Brain microvascular endothelial cell (primary cell): ENCODE results near the gene LDB2.

Experiments
- DNase-seq: peaks from one replicate; pipeline ENCODE4 v3.0.0-alpha.2; 2020
- H3K27ac ChIP-seq: fragments of 250-450 bp; sonication (Bioruptor Pico); 2 replicates; pipeline ENCODE4 v1.5.1; 2020; ENCODE audit warnings: mild to moderate bottlenecking, moderate library complexity
- H3K27me3 ChIP-seq: fragments of 250-450 bp; sonication (Bioruptor Pico); replicated peaks from 2 replicates; pipeline ENCODE4 v1.5.1; 2020; ENCODE audit warnings: mild to moderate bottlenecking
- H3K36me3 ChIP-seq: fragments of 250-450 bp; sonication (Bioruptor Pico); replicated peaks from 2 replicates; pipeline ENCODE4 v1.5.1; 2020; ENCODE audit warnings: mild to moderate bottlenecking
- H3K4me3 ChIP-seq: 2 replicates; pipeline ENCODE4 v1.5.1; 2011; ENCODE audit warnings: low read depth, mild to moderate bottlenecking, control low read depth, low read length, moderate library complexity
- in situ Hi-C: cut with HindIII; loops from 2 replicates; pipeline ENCODE4 v1.10.0; 2017; ENCODE audit warnings: low sequenced_read_pairs, low pct_ligation_motif_present
- TF ChIP-seq, protein P1 (sequence below): IDR thresholded peaks from 2 replicates; pipeline ENCODE4 v1.5.1; 2011; ENCODE audit warnings: low read depth, mild to moderate bottlenecking, moderate library complexity, low read length, control low read depth, inconsistent platforms; ENCODE audit errors: missing control alignments

LDB2 gene

DNA sequence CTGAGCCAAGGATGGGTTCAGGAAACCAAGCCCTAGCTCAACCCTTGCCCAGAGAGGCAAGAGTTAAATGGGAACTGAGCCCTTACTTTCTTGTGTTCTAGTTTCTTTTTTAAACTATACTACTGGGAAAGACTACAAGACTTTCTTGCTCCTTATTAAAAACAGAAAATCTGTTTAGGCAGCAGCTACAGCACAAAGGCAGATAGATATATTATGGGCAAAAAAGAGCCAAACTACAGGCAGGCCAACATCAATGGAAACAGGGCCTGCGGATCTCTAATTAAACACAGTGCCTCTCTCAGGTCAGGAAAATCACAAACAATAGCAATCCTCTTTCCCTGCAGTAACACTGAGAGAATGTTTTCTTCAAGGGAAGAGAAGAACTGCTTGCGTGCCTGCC is 226.0 kb downstream of the LDB2 start:
- no peak for DNase-seq
- no peaks in the 10 kb centered on the region for H3K36me3 ChIP-seq
- no peak overlapping the region for H3K4me3 ChIP-seq
- H3K27ac ChIP-seq: no peak overlapping the region
- no peaks in the 10 kb centered on the region for H3K27me3 ChIP-seq
- in situ Hi-C loops: no loop called here
- TF ChIP-seq, protein P1, sequence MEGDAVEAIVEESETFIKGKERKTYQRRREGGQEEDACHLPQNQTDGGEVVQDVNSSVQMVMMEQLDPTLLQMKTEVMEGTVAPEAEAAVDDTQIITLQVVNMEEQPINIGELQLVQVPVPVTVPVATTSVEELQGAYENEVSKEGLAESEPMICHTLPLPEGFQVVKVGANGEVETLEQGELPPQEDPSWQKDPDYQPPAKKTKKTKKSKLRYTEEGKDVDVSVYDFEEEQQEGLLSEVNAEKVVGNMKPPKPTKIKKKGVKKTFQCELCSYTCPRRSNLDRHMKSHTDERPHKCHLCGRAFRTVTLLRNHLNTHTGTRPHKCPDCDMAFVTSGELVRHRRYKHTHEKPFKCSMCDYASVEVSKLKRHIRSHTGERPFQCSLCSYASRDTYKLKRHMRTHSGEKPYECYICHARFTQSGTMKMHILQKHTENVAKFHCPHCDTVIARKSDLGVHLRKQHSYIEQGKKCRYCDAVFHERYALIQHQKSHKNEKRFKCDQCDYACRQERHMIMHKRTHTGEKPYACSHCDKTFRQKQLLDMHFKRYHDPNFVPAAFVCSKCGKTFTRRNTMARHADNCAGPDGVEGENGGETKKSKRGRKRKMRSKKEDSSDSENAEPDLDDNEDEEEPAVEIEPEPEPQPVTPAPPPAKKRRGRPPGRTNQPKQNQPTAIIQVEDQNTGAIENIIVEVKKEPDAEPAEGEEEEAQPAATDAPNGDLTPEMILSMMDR: no peak

DNA sequence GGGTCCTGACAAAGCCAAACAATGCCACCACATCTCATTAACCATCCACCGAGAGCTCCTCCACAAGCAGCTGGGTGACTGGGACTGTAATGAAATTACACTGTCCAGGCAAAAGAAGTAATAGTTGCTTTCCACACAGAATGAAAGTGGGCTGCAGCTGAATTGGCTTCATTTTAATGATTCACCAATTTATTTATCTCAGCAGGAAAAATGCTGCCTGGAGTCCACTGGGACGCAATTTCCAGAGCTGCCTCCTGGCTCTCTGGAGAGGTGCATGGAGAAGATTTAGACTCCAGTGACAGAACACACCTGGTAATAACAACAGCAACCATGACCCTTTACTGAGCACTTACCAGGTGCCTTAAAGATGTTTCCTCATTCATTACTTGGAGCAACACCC is 226.7 kb downstream of the LDB2 start:
- H3K27ac ChIP-seq: no peak overlapping the region
- no peaks in the 10 kb centered on the region for H3K36me3 ChIP-seq
- H3K27me3 ChIP-seq: no peaks in the 10 kb centered on the region
- no peak for DNase-seq
- in situ Hi-C loops: no loop called here
- TF ChIP-seq, protein P1: no peak
- H3K4me3 ChIP-seq: no peak overlapping the region

DNA sequence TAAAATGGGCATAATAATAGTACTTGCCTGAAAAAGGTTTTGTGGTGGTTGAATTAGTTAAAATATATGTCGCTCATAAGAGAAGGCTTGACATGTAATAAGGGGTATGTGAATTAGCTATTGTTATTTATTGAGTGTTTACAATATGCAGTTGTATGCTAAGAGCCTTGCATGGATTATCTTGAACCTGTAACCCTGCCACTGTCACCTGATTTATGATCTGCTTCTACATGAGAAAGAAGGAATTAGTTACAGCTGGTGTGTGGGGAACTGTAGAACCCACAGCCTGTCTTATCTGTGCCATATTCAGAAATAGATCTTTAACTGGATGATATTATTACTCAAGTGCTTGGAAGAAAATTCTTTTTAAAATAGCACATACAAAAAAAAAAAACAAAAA is 227.7 kb downstream of the LDB2 start:
- no peak overlapping the region for H3K4me3 ChIP-seq
- in situ Hi-C loops: no loop called here
- TF ChIP-seq, protein P1: no peak

DNA sequence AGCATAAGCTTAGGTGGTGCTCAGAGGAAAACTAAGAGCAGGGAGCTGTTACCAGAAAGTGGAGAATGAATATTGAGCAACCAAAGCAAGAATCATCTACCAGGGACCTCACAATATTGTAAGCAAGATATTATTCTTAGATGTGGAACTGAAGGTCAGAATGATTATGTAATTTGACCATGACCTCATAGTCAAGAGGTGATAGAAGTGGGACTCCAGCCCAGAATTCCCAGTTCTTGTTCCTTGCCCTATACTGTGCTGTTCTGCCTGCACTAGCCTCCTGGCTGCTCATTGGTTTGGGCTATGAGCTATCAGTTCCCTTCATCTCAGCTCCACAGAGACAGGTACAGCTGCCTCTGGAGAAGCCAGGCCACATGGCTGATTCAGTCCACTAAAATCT is 229.4 kb downstream of the LDB2 start:
- in situ Hi-C loops: no loop called here
- Histone ChIP-seq H3K27me3 (no peaks in the 10 kb centered on the region), H3K36me3 (no peaks in the 10 kb centered on the region), H3K4me3 (no peak overlapping the region), H3K27ac (no peak overlapping the region)
- TF ChIP-seq, protein P1: no peak
- DNase-seq: no peak

More for the DNA sequence above, 227.7 kb downstream of the LDB2 start:
- Histone ChIP-seq H3K27me3 (no peaks in the 10 kb centered on the region), H3K27ac (no peak overlapping the region), H3K36me3 (no peaks in the 10 kb centered on the region)
- no peak for DNase-seq

DNA sequence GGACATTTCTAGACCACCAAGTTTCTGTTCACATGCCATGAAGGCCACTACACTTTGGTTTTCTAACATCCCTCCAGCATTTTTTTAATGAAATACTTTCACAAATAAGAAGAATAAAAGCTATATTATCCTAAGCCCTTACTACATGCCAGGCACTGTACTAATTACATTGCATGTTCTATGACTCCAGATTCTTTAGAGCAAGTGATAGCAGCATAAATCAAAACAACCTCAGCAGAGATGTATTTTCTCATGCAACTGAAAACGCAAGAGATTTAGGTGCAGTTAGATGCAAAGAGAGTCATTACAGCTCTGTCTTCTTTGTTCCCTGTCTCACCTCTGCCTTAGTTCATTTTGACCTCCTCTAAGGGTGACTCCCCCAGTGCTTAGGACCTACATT is 230.0 kb downstream of the LDB2 start:
- no peak for DNase-seq
- no peaks in the 10 kb centered on the region for H3K27me3 ChIP-seq
- in situ Hi-C loops: no loop called here
- no peak overlapping the region for H3K27ac ChIP-seq
- no peak overlapping the region for H3K4me3 ChIP-seq
- TF ChIP-seq, protein P1: no peak
- no peaks in the 10 kb centered on the region for H3K36me3 ChIP-seq

DNA sequence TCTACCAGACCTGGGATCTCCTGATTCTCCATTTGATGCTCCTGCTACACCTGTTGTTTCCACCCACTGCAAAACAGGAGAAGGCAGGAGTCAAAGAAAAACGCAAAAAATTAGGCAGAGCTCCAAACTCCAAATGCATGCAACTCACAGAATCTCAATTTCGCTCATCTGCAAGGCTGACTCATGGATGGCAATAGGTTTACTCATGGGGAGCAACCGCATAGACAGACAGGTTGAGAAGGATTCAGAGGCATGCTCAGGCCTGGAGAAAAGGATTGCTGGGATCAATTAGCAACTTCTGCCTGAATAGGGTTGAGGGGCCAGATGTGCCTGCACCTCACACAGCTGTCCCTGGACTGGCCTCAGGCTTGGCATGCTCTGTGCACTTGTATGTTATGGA is 231.0 kb downstream of the LDB2 start:
- in situ Hi-C loops: no loop called here
- no peaks in the 10 kb centered on the region for H3K36me3 ChIP-seq
- no peak overlapping the region for H3K4me3 ChIP-seq
- TF ChIP-seq, protein P1: no peak
- DNase-seq: peak; percentile 86
- no peak overlapping the region for H3K27ac ChIP-seq
- no peaks in the 10 kb centered on the region for H3K27me3 ChIP-seq
